DND-41 (cell line): ENCODE data around the gene LBHD2.
A peak's percentile ranks its signal among the peaks of the same experiment; 100 is the strongest.

Experiments
- ATAC-seq: fragments of 200-7000 bp; cut with Tn5 transposase; 3 replicates; pipeline ENCODE4 v1.9.1; 2021; ENCODE audit warnings: low read depth; ENCODE audit not compliant: insufficient read depth
- DNase-seq: peaks from one replicate; pipeline ENCODE4 v3.0.0-alpha.2; 2020
- H2AFZ ChIP-seq: 2 replicates; pipeline ENCODE4 v1.6.0; 2012; ENCODE audit warnings: low read depth, low read length
- H3K27ac ChIP-seq: 2 replicates; pipeline ENCODE4 v1.5.1; 2012; ENCODE audit warnings: low read length, inconsistent platforms
- H3K27me3 ChIP-seq: fragments of 200-600 bp; sonication (generic); 2 replicates; pipeline ENCODE4 v1.6.0; 2012; ENCODE audit warnings: low read length, mild to moderate bottlenecking, inconsistent platforms; ENCODE audit not compliant: insufficient read depth, poor library complexity
- H3K36me3 ChIP-seq: 2 replicates; pipeline ENCODE4 v1.5.1; 2012; ENCODE audit warnings: low read length, inconsistent platforms; ENCODE audit not compliant: insufficient read depth
- H3K4me1 ChIP-seq: 2 replicates; pipeline ENCODE4 v1.5.1; 2012; ENCODE audit warnings: mild to moderate bottlenecking, low read length; ENCODE audit not compliant: insufficient read depth
- H3K4me2 ChIP-seq: 2 replicates; pipeline ENCODE4 v1.6.0; 2012; ENCODE audit warnings: mild to moderate bottlenecking, moderate library complexity, low read length, inconsistent platforms; ENCODE audit not compliant: insufficient read depth
- H3K4me3 ChIP-seq, 2 experiments: fragments of 200-600 bp in 1 of 2; shearing (Covaris generic) in 1 of 2; 2 replicates each; pipeline ENCODE4 v1.5.1; 2012 to 2016; ENCODE audit warnings: inconsistent platforms in 2 of 2, low read length in 2 of 2, mild to moderate bottlenecking in 2 of 2, low read depth in 1 of 2, moderate library complexity in 1 of 2
- H3K79me2 ChIP-seq: 2 replicates; pipeline ENCODE4 v1.6.0; 2012; ENCODE audit warnings: low read length, inconsistent platforms; ENCODE audit not compliant: insufficient read depth
- H3K9ac ChIP-seq: 2 replicates; pipeline ENCODE4 v1.6.0; 2012; ENCODE audit warnings: low read depth, mild to moderate bottlenecking, inconsistent platforms, low read length, moderate library complexity
- H3K9me3 ChIP-seq: 2 replicates; pipeline ENCODE4 v1.5.1; 2012; ENCODE audit warnings: low read length, moderate library complexity, mild to moderate bottlenecking, inconsistent platforms; ENCODE audit not compliant: insufficient read depth, severe bottlenecking
- H4K20me1 ChIP-seq: 2 replicates; pipeline ENCODE4 v1.6.0; 2012; ENCODE audit warnings: low read length; ENCODE audit not compliant: insufficient read depth
- EZH2 ChIP-seq: IDR thresholded peaks from 3 replicates; pipeline ENCODE4 v1.6.1; 2012; ENCODE audit warnings: borderline replicate concordance, low read depth, mild to moderate bottlenecking, moderate library complexity, low read length, inconsistent platforms; ENCODE audit not compliant: severe bottlenecking
- TF ChIP-seq, protein P1 (sequence below): IDR thresholded peaks from 2 replicates; pipeline ENCODE4 v1.5.1; 2012; ENCODE audit warnings: borderline replicate concordance, low read length, moderate library complexity, mild to moderate bottlenecking; ENCODE audit not compliant: poor library complexity, severe bottlenecking; ENCODE audit errors: extremely low read depth

Gene LBHD2

DNA sequence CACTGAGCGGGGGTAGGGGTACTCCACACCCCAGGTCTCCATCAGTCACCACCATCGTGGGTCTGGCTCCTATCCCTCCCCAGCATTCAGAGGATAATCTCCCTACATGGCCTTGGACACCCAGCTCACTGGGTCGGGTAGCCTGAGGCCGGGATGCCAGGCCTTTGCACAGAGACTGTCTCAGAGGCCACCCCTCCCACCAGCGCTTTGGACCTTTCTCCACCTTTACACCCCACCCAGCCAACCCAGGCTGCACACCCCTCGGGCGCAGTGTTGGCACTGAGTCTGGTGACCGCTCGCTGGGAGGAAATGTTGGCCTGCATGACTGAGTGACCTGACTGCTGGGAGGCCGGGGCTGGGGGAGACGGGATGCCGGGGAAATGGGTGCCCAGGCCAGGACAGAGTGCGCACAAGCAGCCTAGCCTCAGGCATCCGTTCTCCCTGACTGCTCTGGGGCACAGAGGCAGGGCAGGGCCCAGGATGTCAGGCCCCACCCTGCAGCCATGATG, 10.6 kb upstream of the LBHD2 start:
- ATAC-seq, result no peak
- DNase-seq, result no peak
- Histone ChIP-seq H3K36me3 (no peaks in the 10 kb centered on the region), H2AFZ (no peak overlapping the region), H3K79me2 (no peaks in the 10 kb centered on the region), H3K4me1 (peaks cover 11% of the 10 kb centered on the region), H3K4me3 (no peak overlapping the region), H3K9ac (no peak overlapping the region), H3K4me2 (no peak overlapping the region), H4K20me1 (peaks cover 3% of the 10 kb centered on the region; the same call in 1 of the 2 replicates), H3K9me3 (no peaks in the 10 kb centered on the region), H3K27ac (no peak overlapping the region), H3K27me3 (peaks cover 9% of the 10 kb centered on the region)
- TF ChIP-seq, protein P1, sequence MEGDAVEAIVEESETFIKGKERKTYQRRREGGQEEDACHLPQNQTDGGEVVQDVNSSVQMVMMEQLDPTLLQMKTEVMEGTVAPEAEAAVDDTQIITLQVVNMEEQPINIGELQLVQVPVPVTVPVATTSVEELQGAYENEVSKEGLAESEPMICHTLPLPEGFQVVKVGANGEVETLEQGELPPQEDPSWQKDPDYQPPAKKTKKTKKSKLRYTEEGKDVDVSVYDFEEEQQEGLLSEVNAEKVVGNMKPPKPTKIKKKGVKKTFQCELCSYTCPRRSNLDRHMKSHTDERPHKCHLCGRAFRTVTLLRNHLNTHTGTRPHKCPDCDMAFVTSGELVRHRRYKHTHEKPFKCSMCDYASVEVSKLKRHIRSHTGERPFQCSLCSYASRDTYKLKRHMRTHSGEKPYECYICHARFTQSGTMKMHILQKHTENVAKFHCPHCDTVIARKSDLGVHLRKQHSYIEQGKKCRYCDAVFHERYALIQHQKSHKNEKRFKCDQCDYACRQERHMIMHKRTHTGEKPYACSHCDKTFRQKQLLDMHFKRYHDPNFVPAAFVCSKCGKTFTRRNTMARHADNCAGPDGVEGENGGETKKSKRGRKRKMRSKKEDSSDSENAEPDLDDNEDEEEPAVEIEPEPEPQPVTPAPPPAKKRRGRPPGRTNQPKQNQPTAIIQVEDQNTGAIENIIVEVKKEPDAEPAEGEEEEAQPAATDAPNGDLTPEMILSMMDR, result no peak
- no peak for TF ChIP-seq EZH2

DNA sequence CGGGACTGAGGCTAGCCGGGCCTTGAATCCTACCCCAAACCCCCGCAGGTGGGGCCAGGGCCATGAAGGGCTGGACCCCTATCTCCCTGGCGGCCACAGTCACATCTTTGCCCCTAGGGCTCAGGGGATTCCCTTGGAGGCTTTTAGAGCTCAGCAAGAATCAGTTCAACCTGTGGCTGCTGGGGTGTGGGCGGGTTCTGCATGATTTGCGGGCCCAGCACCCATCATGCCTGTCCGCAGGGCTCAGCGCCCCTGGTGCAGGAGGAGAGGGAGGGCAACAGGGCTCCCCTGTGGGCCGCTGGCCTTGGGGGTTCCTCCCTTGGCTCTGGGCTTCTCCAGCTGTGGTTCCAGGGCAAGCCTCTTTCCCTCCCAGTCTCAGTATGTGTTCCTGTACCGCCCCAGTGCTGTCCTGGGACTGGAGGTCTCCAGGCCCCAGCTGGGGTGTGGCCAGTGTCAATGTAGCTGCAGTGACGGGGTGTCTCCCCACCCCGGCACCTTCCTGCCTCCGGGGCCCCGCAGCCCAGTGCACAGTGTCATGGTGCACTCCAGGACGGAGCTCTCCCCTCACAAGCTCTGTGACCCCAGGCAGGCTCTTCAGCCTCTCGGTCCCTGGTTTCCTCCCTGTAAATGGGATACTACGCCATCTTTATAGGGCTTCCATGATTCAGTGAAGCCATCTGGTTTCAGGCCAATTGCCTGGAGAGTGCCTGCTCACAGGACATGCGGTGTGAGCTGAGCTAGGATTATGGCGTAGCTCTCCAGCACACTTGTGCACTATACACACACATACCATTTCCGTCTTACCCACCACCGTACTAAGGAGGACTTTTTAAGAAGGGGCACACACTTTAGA, 9.9 kb upstream of the LBHD2 start:
- H3K27me3 ChIP-seq, result peaks cover 9% of the 10 kb centered on the region
- H3K4me2 ChIP-seq, result no peak overlapping the region
- no peaks in the 10 kb centered on the region for H3K9me3 ChIP-seq
- no peak overlapping the region for H3K9ac ChIP-seq
- DNase-seq, result no peak
- no peak for ATAC-seq
- H2AFZ ChIP-seq, result no peak overlapping the region
- no peak overlapping the region for H3K4me3 ChIP-seq
- H3K4me1 ChIP-seq, result peaks cover 11% of the 10 kb centered on the region
- no peaks in the 10 kb centered on the region for H3K79me2 ChIP-seq
- H3K36me3 ChIP-seq, result no peaks in the 10 kb centered on the region
- no peak overlapping the region for H3K27ac ChIP-seq
- peaks cover 3% of the 10 kb centered on the region; the same call in 1 of the 2 replicates for H4K20me1 ChIP-seq
- TF ChIP-seq, protein P1, result no peak
- no peak for TF ChIP-seq EZH2

DNA sequence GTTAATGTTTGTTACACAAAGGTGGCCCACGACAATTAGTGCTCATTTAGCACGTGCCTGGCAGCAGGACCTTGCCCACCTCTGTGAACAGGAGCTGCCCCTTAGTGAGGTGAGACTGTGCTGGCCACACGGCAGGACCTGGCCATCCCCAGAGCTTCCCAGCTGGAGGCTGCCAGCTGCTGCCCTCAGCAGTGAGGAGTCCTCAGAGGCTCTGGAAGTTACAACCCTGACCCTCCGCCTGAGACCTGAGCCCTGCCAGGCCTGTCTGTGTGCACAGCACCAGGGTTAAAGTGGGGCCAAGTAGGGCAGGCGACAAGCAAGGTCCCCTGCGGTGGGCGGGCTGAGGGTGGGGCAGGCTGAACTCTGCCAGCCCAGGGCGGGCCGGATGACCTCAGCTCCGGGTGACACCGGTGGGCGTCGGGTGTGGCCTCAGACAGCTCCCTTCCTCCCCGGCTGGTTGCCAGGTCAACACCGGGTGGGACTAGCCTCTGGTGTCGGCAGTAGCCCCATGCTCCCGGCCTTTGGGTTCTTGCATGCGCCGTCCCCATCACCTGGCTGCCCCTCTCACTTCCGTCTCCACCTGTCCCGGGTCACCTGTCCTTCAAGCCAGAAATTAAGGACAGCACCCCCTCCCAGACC, 9.2 kb upstream of the LBHD2 start:
- Histone ChIP-seq H3K9ac (no peak overlapping the region), H4K20me1 (peaks cover 3% of the 10 kb centered on the region; the same call in 1 of the 2 replicates), H3K79me2 (no peaks in the 10 kb centered on the region), H3K4me1 (peaks cover 11% of the 10 kb centered on the region), H3K4me2 (peak overlapping the region; percentile 60), H3K27me3 (peaks cover 9% of the 10 kb centered on the region), H3K36me3 (no peaks in the 10 kb centered on the region), H3K27ac (no peak overlapping the region), H3K4me3 (no peak overlapping the region), H2AFZ (no peak overlapping the region), H3K9me3 (no peaks in the 10 kb centered on the region)
- DNase-seq (no peak), ATAC-seq (no peak)
- TF ChIP-seq, protein P1, result no peak
- no peak for TF ChIP-seq EZH2
